K562 (cell line): Measurements from ENCODE around the gene CAV1. TPM values are rescaled to one million over a fixed set of nuclear protein-coding genes. Genes with fewer than 3 reads are reported as not detected.
A peak's percentile ranks its signal among the peaks of the same experiment; 100 is the strongest.

Source experiments
- ATAC-seq: fragments of 200-7000 bp; cut with Tn5 transposase; 3 replicates; pipeline ENCODE4 v1.9.1; 2020; ENCODE audit warnings: moderate library complexity
- BruUV-seq: library from RNA; stranded (reverse); fragments of 400-500 nt; replicated peaks from 2 replicates; lab custom pipeline; 2021; lab: Mats Ljungman, UMichigan
- CTCF ChIA-PET: fragments of 300-600 bp; formaldehyde crosslinking; extraction: SDS; loops from one replicate; lab custom pipeline; 2021; ENCODE audit warnings: low intra/inter-chr PET ratio; lab: Yijun Ruan, JAX
- POLR2A ChIA-PET: fragments of 300-600, 350-650 bp; sonication (Branson Sonifier 250); formaldehyde crosslinking; extraction: SDS; loops from one replicate; lab custom pipeline; 2021; ENCODE audit warnings: antibody characterized with exemption, inconsistent platforms; lab: Yijun Ruan, JAX
- DNase-seq, 4 experiments: peaks; one replicate each; pipeline versions ENCODE4 v3.0.0 to v3.0.0-alpha.2; 2011 to 2018; ENCODE audit warnings: low spot score in 3 of 4, mixed read lengths in 3 of 4; ENCODE audit errors: extremely low read depth in 1 of 4
- FAIRE-seq: peaks from 2 replicates; lab custom pipeline; 2011; peaks lifted over from hg19 to GRCh38; lab: Jason Lieb, UNC
- H2AFZ ChIP-seq: 2 replicates; pipeline ENCODE4 v1.6.0; 2011; ENCODE audit warnings: low read depth, low read length, control low read depth, inconsistent platforms
- H3K27ac ChIP-seq: fragments of 200-600 bp; 3 replicates; pipeline ENCODE4 v1.8.0; 2011; ENCODE audit warnings: low read depth, mild to moderate bottlenecking, control low read depth, inconsistent platforms, low read length, moderate library complexity, mixed read lengths; ENCODE audit errors: extremely low read depth
- H3K27me3 ChIP-seq, 2 experiments: fragments of 300-600 bp in 1 of 2; 2 replicates in 1 of 2; 3 replicates in 1 of 2; pipeline versions ENCODE4 v1.6.0 to v1.8.0; 2011; ENCODE audit warnings: inconsistent platforms in 2 of 2, low read length in 2 of 2, mild to moderate bottlenecking in 1 of 2, mixed read lengths in 1 of 2, moderate library complexity in 1 of 2; ENCODE audit not compliant: control insufficient read depth in 2 of 2, insufficient read depth in 2 of 2
- H3K36me3 ChIP-seq: fragments of 300-600 bp; 3 replicates; pipeline ENCODE4 v1.8.0; 2011; ENCODE audit warnings: mild to moderate bottlenecking, low read length, inconsistent platforms; ENCODE audit not compliant: control insufficient read depth, insufficient read depth
- H3K4me1 ChIP-seq, 2 experiments: fragments of 200-600 bp in 1 of 2; replicated peaks in 1 of 2; 2 replicates in 1 of 2; 3 replicates in 1 of 2; pipeline versions ENCODE4 v1.5.1 to v1.8.0; 2011; ENCODE audit warnings: inconsistent platforms in 2 of 2, low read length in 2 of 2, mild to moderate bottlenecking in 1 of 2, mixed read lengths in 1 of 2, moderate library complexity in 1 of 2; ENCODE audit not compliant: control insufficient read depth in 2 of 2, insufficient read depth in 2 of 2
- H3K4me2 ChIP-seq: 2 replicates; pipeline ENCODE4 v1.6.1; 2011; ENCODE audit warnings: low read length, control low read depth, inconsistent platforms, mixed read lengths; ENCODE audit not compliant: insufficient read depth
- H3K4me3 ChIP-seq: fragments of 200-600 bp; sonication (generic), shearing (Covaris generic); 2 replicates; pipeline ENCODE4 v1.5.1; 2016; ENCODE audit warnings: control low read depth, inconsistent platforms
- H3K79me2 ChIP-seq: fragments of 200-600 bp; 3 replicates; pipeline ENCODE4 v1.8.0; 2011; ENCODE audit warnings: low read length, inconsistent platforms; ENCODE audit not compliant: control insufficient read depth, insufficient read depth
- H3K9ac ChIP-seq, 2 experiments: 2 replicates each; pipeline versions ENCODE4 v1.6.0 to v1.6.1; 2011; ENCODE audit warnings: low read depth in 2 of 2, low read length in 2 of 2, control low read depth in 1 of 2, inconsistent platforms in 1 of 2, mild to moderate bottlenecking in 1 of 2, mixed read lengths in 1 of 2; ENCODE audit not compliant: insufficient read depth in 1 of 2
- H3K9me1 ChIP-seq: one replicate; pipeline ENCODE4 v1.6.0; 2011; ENCODE audit warnings: inconsistent platforms, mild to moderate bottlenecking, low read length, moderate library complexity; ENCODE audit not compliant: control insufficient read depth, insufficient read depth
- H3K9me3 ChIP-seq: replicated peaks from 2 replicates; pipeline ENCODE4 v1.5.1; 2011; ENCODE audit warnings: low read depth, low read length, inconsistent platforms; ENCODE audit not compliant: control insufficient read depth, insufficient read depth
- H4K20me1 ChIP-seq: replicated peaks from 2 replicates; pipeline ENCODE4 v1.6.1; 2011; ENCODE audit warnings: low read length, inconsistent platforms, mixed read lengths; ENCODE audit not compliant: control insufficient read depth, insufficient read depth
- ARID4B ChIP-seq: sonication (generic); formaldehyde crosslinking; IDR thresholded peaks from 2 replicates; pipeline ENCODE4 v1.8.0; 2022; ENCODE audit warnings: mild to moderate bottlenecking, missing genetic modification reagents
- BRF2 ChIP-seq: IDR thresholded peaks from 3 replicates; pipeline ENCODE4 v1.6.1; 2011; ENCODE audit warnings: borderline replicate concordance, mild to moderate bottlenecking; ENCODE audit not compliant: insufficient read length, insufficient read depth
- C11orf30 ChIP-seq: fragments of 450-650 bp; IDR thresholded peaks from 2 replicates; pipeline ENCODE4 v1.6.1; 2016; ENCODE audit warnings: low read depth, mild to moderate bottlenecking
- DMBX1 ChIP-seq: fragments of 250-450 bp; sonication (Bioruptor Pico); IDR thresholded peaks from 2 replicates; pipeline ENCODE4 v1.8.0; 2022; ENCODE audit warnings: inconsistent platforms, mild to moderate bottlenecking, moderate library complexity, borderline replicate concordance
- PBX2 ChIP-seq, 2 experiments: IDR thresholded peaks in 1 of 2; conservative IDR thresholded peaks in 1 of 2; 2 replicates each; pipeline ENCODE4 v1.6.1; 2016; ENCODE audit warnings: low read depth in 2 of 2, mild to moderate bottlenecking in 1 of 2, missing compliant biosample characterization in 1 of 2, missing genetic modification characterization in 1 of 2, moderate library complexity in 1 of 2
- RUNX1 ChIP-seq: sonication (generic); IDR thresholded peaks from 2 replicates; pipeline ENCODE4 v1.6.1; 2016; ENCODE audit warnings: antibody characterized with exemption, low read depth
- THRAP3 ChIP-seq: fragments of 450-650 bp; IDR thresholded peaks from 2 replicates; pipeline ENCODE4 v1.6.1; 2016; ENCODE audit warnings: mild to moderate bottlenecking, inconsistent platforms, borderline replicate concordance
- ZNF551 ChIP-seq: fragments of 250-450 bp; sonication (Bioruptor Pico); IDR thresholded peaks from 2 replicates; pipeline ENCODE4 v1.5.0; 2021; ENCODE audit warnings: mild to moderate bottlenecking, moderate library complexity
- ZNF75A ChIP-seq: fragments of 450-650 bp; formaldehyde crosslinking; IDR thresholded peaks from 2 replicates; pipeline ENCODE4 v1.4.0; 2020; ENCODE audit warnings: mild to moderate bottlenecking
- WGBS: fragments of 100-300 bp; shearing (Covaris generic); methylation state at CpG from one replicate; pipeline ENCODE4 v1.1.6; 2016; ENCODE audit warnings: low coverage, mixed read lengths; ENCODE audit not compliant: insufficient coverage; ENCODE audit errors: missing lambda C conversion rate; 5-methylcytosine and 5-hydroxymethylcytosine counted together
- in situ Hi-C: fragments of 300-500 bp; cut with MboI; formaldehyde crosslinking; loops from 4 replicates; pipeline ENCODE4 v1.15.0; 2018; ENCODE audit warnings: inconsistent platforms, mixed read lengths
- intact Hi-C: fragments of 100-400 bp; cut with micrococcal nuclease; formaldehyde crosslinking; loops from 2 replicates; pipeline ENCODE4 v1.14.2; 2022
- polyA plus RNA-seq, 8 experiments: library from polyadenylated mRNA; depleted of rRNA in 4 of 8; stranded (reverse) in 5 of 8; unstranded in 3 of 8; fragments of >200 nt; fragmentation: Nextera tagmentation in 2 of 8; fragmentation: Illumina TruSeq in 1 of 8; extraction: Ambion mirVana in 2 of 8; extraction: Trizol in 1 of 8; gene quantifications; 2 replicates each; pipeline versions ENCODE4 v1.2.1 to v1.2.3, GENCODE V29; 2011 to 2014; ENCODE audit warnings: inconsistent platforms in 1 of 8, missing spikeins in 1 of 8
- total RNA-seq, 7 experiments: library from RNA; depleted of rRNA in 6 of 7; stranded (reverse); fragments of >200 nt in 6 of 7; fragmentation: Illumina TruSeq in 2 of 7; extraction: Trizol in 2 of 7; gene quantifications; 2 replicates each; pipeline versions ENCODE4 v1.2.1 to v1.2.3, GENCODE V29; 2011 to 2021; ENCODE audit warnings: low replicate concordance in 1 of 7

CAV1 gene
- total and polyA plus RNA-seq, 9 of the 15 experiments (the other 6 are each of a cell fraction or from before 2014, with no cell fraction given): 0.08 to 1.5 (median 0.63) TPM

GRCh38 chr7:116491887-116492653 is 32.8 kb upstream of the CAV1 start (continued):
- TF ChIP-seq ARID4B (CRISPR knock-in tag): no peak
- no peak for TF ChIP-seq ZNF75A (CRISPR knock-in tag)

- WGBS: 62% methylated on average over 3 of the region's 3 CpGs
- H3K9me1 ChIP-seq: no peaks in the 10 kb centered on the region
- no peak for ATAC-seq
- ChIA-PET POLR2A (interaction anchor here (0.7 kb wide), 1 partner anchor 205 kb away, joined by 3 read pairs; no protein-coding TSS in a partner anchor), CTCF (no interaction called here)
- H3K27ac ChIP-seq: peak overlapping the region; percentile 15; the same call in 2 of the 3 replicates
- in situ Hi-C loops: no loop called here
- intact Hi-C loops: no loop called here
- no peak for FAIRE-seq
- H4K20me1 ChIP-seq: no peaks in the 10 kb centered on the region
- H3K36me3 ChIP-seq: no peaks in the 10 kb centered on the region
- peak overlapping the region in 1 of 2 experiments; percentile 20; a peak in 1 of 4 replicates for H3K9ac ChIP-seq
- no TSS peak for BruUV-seq
- H3K9me3 ChIP-seq: no peaks in the 10 kb centered on the region
- peaks cover 16 to 34% of the 10 kb centered on the region in 2 experiments; a peak in 4 of 5 replicates for H3K4me1 ChIP-seq
- no peak for DNase-seq
- peak overlapping the region; percentile 2; the same call in 1 of the 2 replicates for H3K4me2 ChIP-seq
- no peaks in the 10 kb centered on the region for H3K79me2 ChIP-seq
- no peak overlapping the region for H3K4me3 ChIP-seq
- H2AFZ ChIP-seq: peak overlapping the region; percentile 67
- H3K27me3 ChIP-seq: no peaks in the 10 kb centered on the region
- TF ChIP-seq ZNF75A (CRISPR knock-in tag): no peak
- no peak for TF ChIP-seq BRF2
- no peak for TF ChIP-seq PBX2 (CRISPR knock-in tag; IDR thresholded peaks at IDR 0.05; ENCODE audit: low read depth)
- TF ChIP-seq PBX2 (tag; conservative IDR thresholded peaks at IDR 0.05; ENCODE audit: low read depth): no peak
- 0 out of 2 replicates have a peak, but pooled peaks have one; percentile 2 for TF ChIP-seq C11orf30
- TF ChIP-seq RUNX1: no peak
- TF ChIP-seq DMBX1 (CRISPR knock-in tag): no peak
- TF ChIP-seq ZNF551 (CRISPR knock-in tag): no peak
- TF ChIP-seq THRAP3: peak; percentile 51; the same call in 1 of the 2 replicates
Observed at GRCh38 chr7:116492654-116493109, 32.2 kb upstream of the CAV1 start.
